ENCODE results near the gene SLC9A3. TPM values are rescaled to one million over a fixed set of nuclear protein-coding genes. Genes with fewer than 3 reads are reported as not detected.

The SLC9A3 gene
- total and polyA plus RNA-seq, 7 donors: 0.81 to 1.7 (median 1.2) TPM

GRCh38 chr5:571791-572190 is 47.5 kb upstream of the SLC9A3 start:
- Histone ChIP-seq H3K4me3 (no peak overlapping the region), H3K27me3 (ENCODE audit: insufficient read depth in 3 of 3, low read length in 2 of 3) (peaks cover 0 to 53% (median 19%) of the 10 kb centered on the region in 3 donors), H3K36me3 (ENCODE audit: insufficient read depth in 1 of 2, low read depth in 1 of 2) (no peaks in the 10 kb centered on the region), H3K9me3 (no peaks in the 10 kb centered on the region), H3K27ac (no peak overlapping the region), H3K4me1 (no peaks in the 10 kb centered on the region)
- no peak for DNase-seq
- TF ChIP-seq CTCF (IDR thresholded peaks at IDR 0.05): no peak
- no peak for ATAC-seq
- 83 to 85% (median 84%) methylated on average over 13 of the region's 13 CpGs for WGBS, 3 donors
- intact Hi-C loops (cut with DNase I): no loop called here

- ATAC-seq (no peak), DNase-seq (no peak)
- Histone ChIP-seq H3K9me3 (no peaks in the 10 kb centered on the region), H3K36me3 (ENCODE audit: insufficient read depth in 1 of 2, low read depth in 1 of 2) (no peaks in the 10 kb centered on the region), H3K27me3 (ENCODE audit: insufficient read depth in 3 of 3, low read length in 2 of 3) (peaks cover 0 to 57% (median 20%) of the 10 kb centered on the region in 3 donors), H3K4me3 (no peak overlapping the region), H3K27ac (no peak overlapping the region), H3K4me1 (no peaks in the 10 kb centered on the region)
- WGBS, 3 donors: 79 to 92% (median 87%) methylated on average over 8 of the region's 8 CpGs
- no peak for TF ChIP-seq CTCF (IDR thresholded peaks at IDR 0.05)
- intact Hi-C loops (cut with DNase I): no loop called here
These were observed 46.6 kb upstream of the SLC9A3 start for GRCh38 chr5:570886-571285.

- no peak overlapping the region for H3K4me3 ChIP-seq
- intact Hi-C loops (cut with DNase I): no loop called here
- H3K4me1 ChIP-seq: no peaks in the 10 kb centered on the region
- no peaks in the 10 kb centered on the region for H3K36me3 ChIP-seq (ENCODE audit: insufficient read depth in 1 of 2, low read depth in 1 of 2)
- TF ChIP-seq CTCF (IDR thresholded peaks at IDR 0.05): no peak
- ATAC-seq: no peak
- no peak for DNase-seq
- no peak overlapping the region for H3K27ac ChIP-seq
- H3K27me3 ChIP-seq (ENCODE audit: insufficient read depth in 3 of 3, low read length in 2 of 3): peaks cover 0 to 60% (median 24%) of the 10 kb centered on the region in 3 donors
- WGBS, 3 donors: 91 to 92% (median 92%) methylated on average over 15 to 17 of the region's 17 CpGs
- H3K9me3 ChIP-seq: no peaks in the 10 kb centered on the region
These were observed 46.2 kb upstream of the SLC9A3 start for GRCh38 chr5:570446-570845.

GRCh38 chr5:569868-570361 is 45.7 kb upstream of the SLC9A3 start:
- no peaks in the 10 kb centered on the region for H3K36me3 ChIP-seq (ENCODE audit: insufficient read depth in 1 of 2, low read depth in 1 of 2)
- WGBS, 3 donors: 78 to 86% (median 83%) methylated on average over 21 of the region's 21 CpGs
- no peak overlapping the region for H3K27ac ChIP-seq
- no peaks in the 10 kb centered on the region for H3K9me3 ChIP-seq
- no peaks in the 10 kb centered on the region for H3K4me1 ChIP-seq
- H3K4me3 ChIP-seq: no peak overlapping the region
- peaks cover 0 to 60% (median 20%) of the 10 kb centered on the region in 3 donors for H3K27me3 ChIP-seq (ENCODE audit: insufficient read depth in 3 of 3, low read length in 2 of 3)
- no peak for TF ChIP-seq CTCF (IDR thresholded peaks at IDR 0.05)
- ATAC-seq (no peak), DNase-seq (no peak)
- intact Hi-C loops (cut with DNase I): no loop called here

GRCh38 chr5:569358-569867 is 45.2 kb upstream of the SLC9A3 start:
- H3K27ac ChIP-seq: no peak overlapping the region
- intact Hi-C loops (cut with DNase I): no loop called here
- H3K4me3 ChIP-seq: no peak overlapping the region
- DNase-seq: peak in 1 of 2 donors; percentile 30
- H3K27me3 ChIP-seq (ENCODE audit: insufficient read depth in 3 of 3, low read length in 2 of 3): peaks cover 0 to 60% (median 19%) of the 10 kb centered on the region in 3 donors
- 78 to 81% (median 81%) methylated on average over 23 of the region's 23 CpGs for WGBS, 3 donors
- H3K4me1 ChIP-seq: no peaks in the 10 kb centered on the region
- no peak for ATAC-seq
- H3K36me3 ChIP-seq (ENCODE audit: insufficient read depth in 1 of 2, low read depth in 1 of 2): no peaks in the 10 kb centered on the region
- no peak for TF ChIP-seq CTCF (IDR thresholded peaks at IDR 0.05)
- H3K9me3 ChIP-seq: no peaks in the 10 kb centered on the region

Measured in psoas muscle (tissue), 8 donors.